Stimulated activated CD8-positive, alpha-beta memory T cell treated with anti-CD3 and anti-CD28 coated beads, Interleukin-15, amount 100 ng/mL, for 48 hours (primary cell): ENCODE data around the gene TRIM8.

Experiments
- DNase-seq, 2 donors: peaks; one replicate each; pipeline ENCODE4 v3.0.0-alpha.2; 2020; ENCODE audit warnings: low read depth in 2 of 2

Gene TRIM8, protein sequence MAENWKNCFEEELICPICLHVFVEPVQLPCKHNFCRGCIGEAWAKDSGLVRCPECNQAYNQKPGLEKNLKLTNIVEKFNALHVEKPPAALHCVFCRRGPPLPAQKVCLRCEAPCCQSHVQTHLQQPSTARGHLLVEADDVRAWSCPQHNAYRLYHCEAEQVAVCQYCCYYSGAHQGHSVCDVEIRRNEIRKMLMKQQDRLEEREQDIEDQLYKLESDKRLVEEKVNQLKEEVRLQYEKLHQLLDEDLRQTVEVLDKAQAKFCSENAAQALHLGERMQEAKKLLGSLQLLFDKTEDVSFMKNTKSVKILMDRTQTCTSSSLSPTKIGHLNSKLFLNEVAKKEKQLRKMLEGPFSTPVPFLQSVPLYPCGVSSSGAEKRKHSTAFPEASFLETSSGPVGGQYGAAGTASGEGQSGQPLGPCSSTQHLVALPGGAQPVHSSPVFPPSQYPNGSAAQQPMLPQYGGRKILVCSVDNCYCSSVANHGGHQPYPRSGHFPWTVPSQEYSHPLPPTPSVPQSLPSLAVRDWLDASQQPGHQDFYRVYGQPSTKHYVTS

DNA sequence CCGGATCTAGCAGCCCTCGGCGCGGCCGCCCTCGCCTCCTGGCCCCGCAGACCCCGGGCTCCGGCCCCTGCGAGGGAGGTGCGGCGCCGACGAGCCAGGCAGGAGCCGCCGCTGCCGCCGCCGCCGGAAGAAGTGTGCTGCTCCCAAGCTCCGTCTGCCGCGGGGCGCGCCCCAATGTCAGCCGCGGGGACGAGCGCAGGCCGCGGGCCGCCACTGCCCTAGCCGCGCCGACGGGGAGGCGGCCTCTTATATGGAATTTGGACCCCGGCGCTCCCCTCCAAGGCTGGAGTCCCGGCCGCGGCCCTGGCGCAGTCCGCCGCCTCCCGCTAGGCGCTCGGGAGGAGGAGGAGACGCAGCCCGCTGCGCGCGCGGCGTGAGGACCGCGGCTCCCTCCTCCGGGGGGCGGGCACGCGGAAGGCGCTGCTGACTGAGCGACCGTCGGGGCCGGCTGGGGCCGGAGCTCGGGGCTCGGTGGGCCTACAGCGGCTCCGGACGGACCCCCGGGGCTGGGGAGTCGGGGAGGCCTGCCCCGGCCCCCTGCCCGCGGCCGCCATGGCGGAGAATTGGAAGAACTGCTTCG lies at the start of gene TRIM8:
Gene TRIM8 (plus strand): TSS at position 414 of the 580 bp plus-strand sequence. CDS start 139 bp downstream, at position 553.
- peak in 1 of 2 donors; percentile 42 for DNase-seq

GRCh38 chr10:102595293-102595692 lies 49.0 kb upstream of the TRIM8 start:
- no peak for DNase-seq

GRCh38 chr10:102595897-102596296 lies 48.4 kb upstream of the TRIM8 start:
- DNase-seq: no peak

GRCh38 chr10:102596506-102596971 lies 47.7 kb upstream of the TRIM8 start:
- DNase-seq: no peak

DNA sequence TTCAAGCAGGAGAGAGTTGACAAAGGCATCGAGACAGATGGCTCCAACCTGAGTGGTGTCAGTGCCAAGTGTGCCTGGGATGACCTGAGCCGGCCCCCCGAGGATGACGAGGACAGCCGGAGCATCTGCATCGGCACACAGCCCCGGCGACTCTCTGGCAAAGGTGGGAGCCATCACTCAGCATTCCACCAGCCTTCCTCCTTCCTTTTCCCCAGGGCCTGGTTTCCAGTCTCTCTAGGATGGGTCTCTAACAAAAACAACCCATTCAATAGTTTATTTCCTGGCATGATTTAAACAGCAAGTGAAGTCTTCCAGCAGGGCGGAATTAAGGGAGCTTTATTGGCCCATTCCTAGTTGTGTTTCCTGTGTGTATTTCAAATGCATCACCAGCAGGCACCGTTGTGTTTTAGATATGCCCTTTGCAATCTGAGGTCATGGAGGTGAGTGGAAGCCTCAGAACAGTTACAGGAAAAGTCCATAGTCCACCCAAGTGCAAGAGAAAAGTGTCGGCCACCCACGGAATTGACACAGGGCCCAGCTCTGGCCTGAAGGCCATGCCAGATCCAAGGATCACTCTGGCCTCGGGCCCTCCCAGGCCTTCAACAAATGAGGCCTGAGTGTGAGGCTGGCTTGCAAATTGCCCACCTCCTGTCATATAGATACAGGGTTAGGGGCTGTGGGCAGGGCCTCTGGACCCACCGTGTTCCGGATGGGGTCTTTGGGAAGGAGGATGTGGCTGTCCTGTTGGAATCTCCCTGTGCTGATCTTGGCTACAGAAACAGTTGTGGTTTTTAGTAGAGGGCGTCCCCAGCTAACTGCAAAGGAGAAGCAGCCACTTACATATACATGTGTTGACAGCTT lies 46.9 kb upstream of the TRIM8 start:
- no peak for DNase-seq

DNA sequence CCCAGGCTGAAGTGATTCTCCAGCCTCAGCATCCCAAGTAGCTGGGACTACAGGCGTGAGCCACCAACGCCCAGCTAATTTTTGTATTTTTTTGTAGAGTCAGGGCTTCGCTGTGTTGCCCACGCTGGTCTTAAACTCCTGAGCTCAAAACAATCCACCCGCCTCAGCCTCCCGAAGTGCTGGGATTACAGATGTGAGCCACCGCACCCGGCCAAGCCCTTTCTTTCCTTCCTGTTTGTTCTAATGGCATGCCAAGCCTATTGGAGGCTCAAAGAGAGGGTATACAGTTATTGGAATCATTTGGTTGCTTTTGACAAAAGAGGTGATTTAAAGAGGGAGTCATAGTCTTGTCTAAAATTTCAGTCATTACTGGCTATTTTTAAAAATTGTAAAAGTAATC lies 46.0 kb upstream of the TRIM8 start:
- DNase-seq: no peak

DNA sequence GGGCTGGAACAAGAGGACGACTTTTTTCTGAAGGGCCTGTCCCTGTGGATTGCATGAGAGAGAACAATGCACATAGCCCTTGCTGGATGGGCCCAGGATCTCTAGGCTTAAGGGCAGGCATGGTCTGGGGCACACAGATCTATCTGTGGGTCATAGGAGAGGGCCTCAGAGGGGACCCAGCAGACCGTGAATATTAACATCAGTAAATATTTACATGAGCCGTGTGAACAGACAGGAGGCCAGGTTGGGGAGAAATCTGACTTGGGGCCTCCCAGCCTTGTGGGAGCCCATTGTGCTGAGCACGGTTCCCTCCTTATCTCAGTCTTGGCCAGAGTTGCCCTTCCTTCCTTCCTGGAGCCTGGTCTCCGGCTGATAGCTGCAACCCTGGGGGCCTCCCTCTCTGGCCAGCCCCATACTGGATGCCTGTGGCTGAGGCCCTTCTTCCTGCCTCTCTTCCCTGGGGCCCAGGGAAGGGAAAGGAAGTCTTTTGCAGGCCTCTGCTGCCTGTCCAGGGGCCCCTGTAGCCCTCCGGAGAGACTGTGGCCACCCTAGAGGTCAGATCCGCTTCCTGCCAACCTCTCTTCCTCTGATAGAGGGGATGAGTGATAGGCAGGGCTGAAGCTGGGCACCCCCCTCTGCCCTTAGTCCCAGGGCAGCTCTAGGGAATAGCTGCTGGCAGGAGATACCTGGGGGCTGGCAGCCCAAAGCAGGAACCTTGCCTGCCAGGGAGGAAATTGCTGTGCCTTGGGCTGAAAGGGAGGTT lies 44.5 kb upstream of the TRIM8 start:
- DNase-seq: no peak

GRCh38 chr10:102600816-102601215 lies 43.5 kb upstream of the TRIM8 start:
- DNase-seq: no peak

DNA sequence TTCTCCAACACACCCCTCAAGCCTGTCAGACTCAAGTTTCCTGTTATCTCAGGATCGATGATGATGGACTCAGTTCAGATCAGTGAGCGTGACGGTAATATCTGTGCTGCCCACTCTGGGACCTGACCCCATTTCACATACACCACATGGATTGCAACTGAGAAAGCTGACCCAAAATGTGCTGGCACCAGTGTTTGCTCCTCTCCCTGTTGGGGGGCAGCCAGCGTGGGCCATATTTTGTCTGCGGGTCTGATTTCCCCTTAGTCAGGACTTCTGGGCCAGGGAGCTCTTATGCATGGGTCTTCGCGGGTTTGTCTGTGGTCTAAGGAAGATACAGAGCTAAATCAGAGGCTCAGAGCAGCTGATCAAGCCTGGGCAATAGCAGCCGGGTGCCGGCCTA lies 42.6 kb upstream of the TRIM8 start:
- DNase-seq: no peak

- DNase-seq: no peak
These were observed 41.8 kb upstream of the TRIM8 start for GRCh38 chr10:102602272-102603045.

DNA sequence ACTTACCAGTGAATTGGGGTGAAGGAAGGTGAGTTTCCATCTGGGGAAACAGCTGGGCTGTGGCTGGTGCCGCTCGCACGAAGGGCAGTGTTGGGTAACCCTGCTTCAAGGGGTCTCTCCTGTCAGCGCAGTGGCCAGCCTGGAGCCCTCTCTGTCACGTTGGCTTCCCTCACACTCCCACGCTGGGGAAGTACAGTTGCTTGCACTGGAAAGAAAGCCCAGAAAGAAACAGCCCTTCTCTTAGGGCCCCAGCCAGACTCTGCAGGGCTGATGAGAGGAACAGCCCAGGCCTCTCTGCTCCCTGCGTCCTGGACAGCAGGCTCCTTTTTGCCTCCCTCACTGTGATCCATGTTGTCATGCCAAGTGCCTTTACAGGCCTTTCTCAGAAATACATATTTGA lies 40.3 kb upstream of the TRIM8 start:
- DNase-seq: no peak

DNA sequence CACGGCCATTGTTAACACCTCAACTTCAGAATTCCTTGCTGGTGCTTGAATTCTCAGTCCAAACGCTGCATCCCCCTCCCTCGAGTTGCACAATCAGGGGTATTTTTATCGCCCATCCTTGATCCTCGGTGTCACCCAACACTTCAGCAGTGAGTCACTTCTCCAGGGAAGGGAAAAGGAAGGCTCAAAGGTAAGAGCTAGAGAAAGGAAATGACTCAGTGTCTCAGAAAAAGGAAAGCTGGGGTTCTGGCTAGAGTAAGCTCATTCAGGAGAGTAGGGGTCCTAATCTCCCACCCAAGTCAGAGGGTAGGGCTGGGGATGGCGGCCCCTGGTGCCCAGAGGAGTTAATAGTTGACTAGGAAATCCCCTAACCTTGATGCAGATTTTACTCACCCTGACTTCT lies 39.8 kb upstream of the TRIM8 start:
- DNase-seq: no peak

- no peak for DNase-seq
These were observed 38.6 kb upstream of the TRIM8 start for GRCh38 chr10:102605712-102606111.

GRCh38 chr10:102608487-102608886 lies 35.8 kb upstream of the TRIM8 start:
- no peak for DNase-seq

GRCh38 chr10:102610441-102610887 lies 33.8 kb upstream of the TRIM8 start:
- no peak for DNase-seq

GRCh38 chr10:102611514-102612087 lies 32.7 kb upstream of the TRIM8 start:
- no peak for DNase-seq

- DNase-seq: peak; percentile 35 to 49
These were observed 31.4 kb upstream of the TRIM8 start for GRCh38 chr10:102612964-102613275.

DNA sequence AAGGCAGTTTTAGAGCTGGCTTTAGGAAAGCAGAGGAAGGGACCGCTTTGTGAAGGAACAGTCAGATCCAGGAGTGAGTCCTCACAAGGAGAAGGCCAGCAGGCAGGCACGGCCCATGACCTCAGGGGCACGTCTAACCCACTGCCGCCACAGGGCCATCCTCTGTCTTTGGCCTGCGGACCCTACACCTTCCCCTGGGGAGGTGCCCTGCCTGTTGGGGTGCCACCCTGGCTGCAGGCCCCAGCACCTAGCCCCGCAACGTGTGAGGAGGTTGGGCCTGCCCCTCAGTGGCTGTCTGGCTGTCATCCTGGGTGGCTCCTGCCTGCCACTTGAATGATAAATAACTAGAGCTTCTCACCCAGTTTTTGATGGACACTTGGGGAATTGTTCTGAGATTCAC lies 31.0 kb upstream of the TRIM8 start:
- DNase-seq: no peak

DNA sequence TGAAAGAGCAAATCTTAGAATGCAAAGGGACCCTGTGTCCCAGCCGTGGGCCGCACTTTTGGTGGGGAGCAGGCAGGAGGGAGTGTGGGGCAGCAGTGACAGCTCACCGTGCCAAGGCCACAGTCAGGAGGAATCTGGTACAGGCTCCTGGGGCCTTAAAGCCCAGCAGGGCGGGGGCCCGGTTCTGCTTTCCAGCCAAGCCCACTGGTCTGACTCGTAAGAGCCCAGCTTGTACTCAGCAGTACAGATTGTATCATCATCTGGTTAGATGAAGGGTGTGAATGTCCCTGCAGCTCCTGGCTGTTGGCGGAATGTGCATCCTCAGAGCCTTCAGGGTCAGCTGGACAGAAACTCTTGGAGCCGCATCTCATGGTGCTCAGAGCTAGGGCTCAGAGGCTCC lies 30.5 kb upstream of the TRIM8 start:
- no peak for DNase-seq

- DNase-seq: no peak
These were observed 29.4 kb upstream of the TRIM8 start for GRCh38 chr10:102614888-102615287.
